Ishikawa (cell line): ENCODE results near the gene C4A.

Source experiments
- CEBPB ChIP-seq: IDR thresholded peaks from 2 replicates; pipeline ENCODE4 v1.6.1; 2012
- CREB1 ChIP-seq: IDR thresholded peaks from 2 replicates; pipeline ENCODE4 v1.6.1; 2012; ENCODE audit warnings: low read depth
- EP300 ChIP-seq: IDR thresholded peaks from 2 replicates; pipeline ENCODE4 v1.6.1; 2012; ENCODE audit warnings: borderline replicate concordance
- FOXM1 ChIP-seq: IDR thresholded peaks from 2 replicates; pipeline ENCODE4 v1.6.1; 2012; ENCODE audit warnings: low read depth, borderline replicate concordance
- NFIC ChIP-seq: IDR thresholded peaks from 2 replicates; pipeline ENCODE4 v1.6.1; 2012
- RAD21 ChIP-seq: IDR thresholded peaks from 2 replicates; pipeline ENCODE4 v1.6.1; 2012; ENCODE audit warnings: low read depth
- REST ChIP-seq: IDR thresholded peaks from 2 replicates; pipeline ENCODE4 v1.6.1; 2012; ENCODE audit warnings: low read depth, mild to moderate bottlenecking
- TAF1 ChIP-seq: IDR thresholded peaks from 2 replicates; pipeline ENCODE4 v1.6.1; 2012; ENCODE audit warnings: low read depth, mild to moderate bottlenecking
- USF1 ChIP-seq: IDR thresholded peaks from 2 replicates; pipeline ENCODE4 v1.6.1; 2012
- YY1 ChIP-seq: IDR thresholded peaks from 2 replicates; pipeline ENCODE4 v1.6.1; 2012; ENCODE audit warnings: low read depth
- ZBTB7A ChIP-seq: IDR thresholded peaks from 2 replicates; pipeline ENCODE4 v1.6.1; 2012; ENCODE audit warnings: low read depth

GRCh38 chr6:31935021-31935420, 46.8 kb upstream of the C4A start:
- TF ChIP-seq TAF1 (no peak), YY1 (no peak), RAD21 (no peak), CEBPB (no peak), ZBTB7A (no peak), NFIC (no peak), REST (no peak), CREB1 (no peak), USF1 (no peak), EP300 (no peak), FOXM1 (no peak)
